Prostate gland (tissue), 2 donors: ENCODE measurements around the gene NAGPA. TPM values are rescaled to one million over a fixed set of nuclear protein-coding genes. Genes with fewer than 3 reads are reported as not detected.

Experiments used
- DNase-seq: peaks from one replicate; pipeline ENCODE4 v3.0.0-alpha.2; 2019; ENCODE audit warnings: low spot score
- H3K27ac ChIP-seq, 2 donors: fragments of 200-600 bp; sonication (generic); 2 replicates each; pipeline ENCODE4 v1.5.1; 2017 to 2019
- H3K27me3 ChIP-seq: fragments of 200-600 bp; sonication (generic); replicated peaks from 2 replicates; pipeline ENCODE4 v1.5.1; 2019; ENCODE audit not compliant: insufficient read depth
- H3K36me3 ChIP-seq, 2 donors: fragments of 200-600 bp; sonication (generic); 1 replicate in 1 of 2; 2 replicates in 1 of 2; pipeline versions ENCODE4 v1.5.1 to v1.8.1; 2017 to 2019
- H3K4me1 ChIP-seq: fragments of 200-600 bp; sonication (generic); replicated peaks from 2 replicates; pipeline ENCODE4 v1.5.1; 2019
- H3K4me3 ChIP-seq, 2 donors: fragments of 200-600 bp; sonication (generic); 2 replicates each; pipeline ENCODE4 v1.5.1; 2017 to 2019
- H3K9me3 ChIP-seq: fragments of 200-600 bp; sonication (generic); 2 replicates; pipeline ENCODE4 v1.5.1; 2017
- POLR2A ChIP-seq: fragments of 450-650 bp; IDR thresholded peaks from one replicate; pipeline ENCODE4 v1.6.1; 2016; ENCODE audit warnings: antibody characterized with exemption, mild to moderate bottlenecking
- POLR2AphosphoS5 ChIP-seq: sonication (generic); formaldehyde crosslinking; IDR thresholded peaks from one replicate; pipeline ENCODE4 v1.6.1; 2017; ENCODE audit warnings: antibody characterized with exemption
- WGBS: methylation state at CpG from one replicate; pipeline ENCODE4 v1.1.5; 2018; 5-methylcytosine and 5-hydroxymethylcytosine counted together
- intact Hi-C: fragments of 100-400 bp; cut with DNase I; formaldehyde crosslinking; loops from one replicate; pipeline ENCODE4 v1.14.2; 2022
- total RNA-seq, 2 donors: library from RNA; depleted of rRNA; stranded (reverse); fragments of >200 nt; gene quantifications; one replicate each; pipeline ENCODE4 v1.1.0, GENCODE V29; 2016
- TF ChIP-seq, protein P1 (sequence below), 4 experiments: fragments of 200-600 bp in 2 of 4; fragments of 450-650 bp in 2 of 4; sonication (generic) in 2 of 4; IDR thresholded peaks; 1 replicate in 3 of 4; 2 replicates in 1 of 4; pipeline ENCODE4 v1.5.1; 2016 to 2019; ENCODE audit warnings: antibody characterized with exemption in 4 of 4, mild to moderate bottlenecking in 2 of 4, moderate library complexity in 2 of 4

Gene NAGPA
- total RNA-seq, 2 donors from 2014 or later, result 29.1 to 32.3 TPM

DNA sequence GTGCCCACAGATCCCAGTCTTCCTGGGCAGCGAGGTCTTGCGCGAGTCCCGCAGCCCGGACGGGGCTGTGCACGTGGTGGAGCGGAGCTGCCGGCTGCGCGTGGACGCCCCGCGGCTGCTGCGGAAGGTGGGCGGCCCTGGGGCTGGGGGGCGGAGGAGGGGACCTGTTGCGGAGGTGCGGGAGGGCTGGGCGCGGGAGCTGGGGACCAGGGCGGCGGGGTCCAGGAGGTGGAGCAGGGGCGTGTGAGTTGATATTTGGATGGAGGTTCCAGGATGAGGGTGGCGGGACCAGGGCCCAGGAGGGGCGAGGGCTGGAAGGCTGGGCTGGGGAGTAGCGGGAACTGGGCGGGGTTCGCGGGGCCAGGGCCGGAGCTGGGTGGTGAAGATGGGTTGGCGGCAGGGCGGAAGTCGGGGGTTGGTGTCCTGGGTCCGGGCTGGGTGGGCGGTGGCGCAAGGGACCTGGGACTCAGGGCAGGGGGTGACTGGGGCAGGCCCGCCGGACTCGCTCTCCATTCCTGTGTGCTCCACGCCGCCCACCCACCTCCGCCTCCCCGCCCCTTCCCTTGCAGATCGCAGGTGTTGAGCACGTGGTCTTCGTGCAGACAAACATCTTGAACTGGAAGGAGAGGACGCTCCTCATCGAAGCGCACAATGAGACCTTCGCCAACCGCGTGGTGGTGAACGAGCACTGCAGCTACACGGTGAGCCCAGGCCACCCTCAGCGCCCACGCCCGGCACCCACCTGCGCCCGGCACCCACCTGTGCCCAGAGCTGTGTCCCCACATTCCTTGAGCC, 46.0 kb downstream of the NAGPA start:
- no peak overlapping the region for H3K4me3 ChIP-seq

DNA sequence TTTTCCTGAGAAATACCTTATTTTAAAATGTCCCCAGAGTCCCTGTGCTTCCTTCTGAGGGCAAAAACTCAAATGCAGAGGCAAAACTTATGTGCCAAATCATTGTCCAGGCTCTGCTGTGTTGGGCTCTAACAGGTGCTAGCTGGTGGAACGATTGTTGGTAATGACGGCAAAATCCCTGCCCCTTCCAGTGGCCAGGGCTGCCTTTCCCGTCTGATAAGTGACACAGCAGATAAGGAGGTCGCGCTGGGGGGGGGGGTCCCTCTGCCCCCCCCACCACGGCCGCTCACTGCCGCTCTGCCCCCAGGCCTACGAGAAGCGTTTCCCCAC, 46.5 kb downstream of the NAGPA start:
- Histone ChIP-seq H3K4me1 (no peaks in the 10 kb centered on the region), H3K9me3 (no peaks in the 10 kb centered on the region), H3K27me3 (peaks cover 7% of the 10 kb centered on the region), H3K36me3 (no peaks in the 10 kb centered on the region), H3K4me3 (no peak overlapping the region), H3K27ac (no peak overlapping the region)
- no peak for DNase-seq
- TF ChIP-seq POLR2AphosphoS5 (no peak), POLR2A (no peak)
- TF ChIP-seq, protein P1, sequence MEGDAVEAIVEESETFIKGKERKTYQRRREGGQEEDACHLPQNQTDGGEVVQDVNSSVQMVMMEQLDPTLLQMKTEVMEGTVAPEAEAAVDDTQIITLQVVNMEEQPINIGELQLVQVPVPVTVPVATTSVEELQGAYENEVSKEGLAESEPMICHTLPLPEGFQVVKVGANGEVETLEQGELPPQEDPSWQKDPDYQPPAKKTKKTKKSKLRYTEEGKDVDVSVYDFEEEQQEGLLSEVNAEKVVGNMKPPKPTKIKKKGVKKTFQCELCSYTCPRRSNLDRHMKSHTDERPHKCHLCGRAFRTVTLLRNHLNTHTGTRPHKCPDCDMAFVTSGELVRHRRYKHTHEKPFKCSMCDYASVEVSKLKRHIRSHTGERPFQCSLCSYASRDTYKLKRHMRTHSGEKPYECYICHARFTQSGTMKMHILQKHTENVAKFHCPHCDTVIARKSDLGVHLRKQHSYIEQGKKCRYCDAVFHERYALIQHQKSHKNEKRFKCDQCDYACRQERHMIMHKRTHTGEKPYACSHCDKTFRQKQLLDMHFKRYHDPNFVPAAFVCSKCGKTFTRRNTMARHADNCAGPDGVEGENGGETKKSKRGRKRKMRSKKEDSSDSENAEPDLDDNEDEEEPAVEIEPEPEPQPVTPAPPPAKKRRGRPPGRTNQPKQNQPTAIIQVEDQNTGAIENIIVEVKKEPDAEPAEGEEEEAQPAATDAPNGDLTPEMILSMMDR (IDR thresholded peaks at IDR 0.05), result no peak
- intact Hi-C loops, result no loop called here
- 3% methylated on average over 10 of the region's 10 CpGs for WGBS

More for the DNA sequence above, 46.0 kb downstream of the NAGPA start:
- no peaks in the 10 kb centered on the region for H3K4me1 ChIP-seq
- H3K27me3 ChIP-seq, result peaks cover 7% of the 10 kb centered on the region
- no peaks in the 10 kb centered on the region for H3K9me3 ChIP-seq
- TF ChIP-seq POLR2A (no peak), POLR2AphosphoS5 (no peak)
- TF ChIP-seq, protein P1 (IDR thresholded peaks at IDR 0.05), result no peak
- 11% methylated on average over 53 of the region's 60 CpGs for WGBS
- no peak for DNase-seq
- no peak overlapping the region for H3K27ac ChIP-seq
- intact Hi-C loops, result no loop called here
- no peaks in the 10 kb centered on the region for H3K36me3 ChIP-seq

DNA sequence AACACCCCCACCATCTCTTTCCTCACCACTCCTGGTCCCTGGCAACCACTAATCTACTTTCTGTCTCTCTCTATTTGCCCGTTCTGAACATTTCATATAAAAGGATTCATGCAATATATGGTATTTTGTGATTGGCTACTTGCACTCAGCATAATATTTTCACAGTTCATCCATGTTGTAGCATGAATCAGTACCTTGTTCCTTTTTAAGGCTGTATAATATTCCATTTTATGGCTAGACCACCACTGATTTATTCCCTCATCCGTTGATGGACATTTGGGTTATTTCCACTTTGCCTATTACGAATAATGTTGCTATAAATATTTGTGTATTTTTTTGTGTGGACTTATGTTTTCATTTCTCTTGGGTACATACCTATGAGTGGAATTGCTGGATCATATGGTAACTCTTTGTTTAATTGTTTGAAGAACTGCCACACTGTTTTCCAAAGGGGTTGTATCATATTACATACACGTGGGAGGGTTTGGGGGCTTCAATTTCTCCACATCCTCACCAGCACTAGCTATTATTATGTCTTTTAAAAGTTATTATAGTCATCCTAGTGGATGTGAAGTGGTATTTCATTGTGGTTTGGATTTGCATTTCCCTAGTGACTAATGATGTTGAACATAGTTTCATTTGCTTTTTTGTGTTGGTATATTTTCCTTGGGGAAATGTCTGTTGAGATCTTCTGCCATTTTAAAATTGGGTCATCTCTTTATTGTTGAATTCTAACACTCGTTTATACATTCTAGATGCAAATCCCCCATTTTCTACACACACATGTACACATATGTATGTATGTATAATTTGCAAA, 49.4 kb downstream of the NAGPA start:
- Histone ChIP-seq H3K4me3 (no peak overlapping the region), H3K36me3 (no peaks in the 10 kb centered on the region), H3K9me3 (no peaks in the 10 kb centered on the region), H3K27me3 (peaks cover 4% of the 10 kb centered on the region), H3K27ac (no peak overlapping the region), H3K4me1 (no peaks in the 10 kb centered on the region)
- 65% methylated on average over 5 of the region's 5 CpGs for WGBS
- DNase-seq, result no peak
- TF ChIP-seq, protein P1 (IDR thresholded peaks at IDR 0.05), result no peak
- no peak for TF ChIP-seq POLR2A
- no peak for TF ChIP-seq POLR2AphosphoS5
- intact Hi-C loops, result no loop called here

DNA sequence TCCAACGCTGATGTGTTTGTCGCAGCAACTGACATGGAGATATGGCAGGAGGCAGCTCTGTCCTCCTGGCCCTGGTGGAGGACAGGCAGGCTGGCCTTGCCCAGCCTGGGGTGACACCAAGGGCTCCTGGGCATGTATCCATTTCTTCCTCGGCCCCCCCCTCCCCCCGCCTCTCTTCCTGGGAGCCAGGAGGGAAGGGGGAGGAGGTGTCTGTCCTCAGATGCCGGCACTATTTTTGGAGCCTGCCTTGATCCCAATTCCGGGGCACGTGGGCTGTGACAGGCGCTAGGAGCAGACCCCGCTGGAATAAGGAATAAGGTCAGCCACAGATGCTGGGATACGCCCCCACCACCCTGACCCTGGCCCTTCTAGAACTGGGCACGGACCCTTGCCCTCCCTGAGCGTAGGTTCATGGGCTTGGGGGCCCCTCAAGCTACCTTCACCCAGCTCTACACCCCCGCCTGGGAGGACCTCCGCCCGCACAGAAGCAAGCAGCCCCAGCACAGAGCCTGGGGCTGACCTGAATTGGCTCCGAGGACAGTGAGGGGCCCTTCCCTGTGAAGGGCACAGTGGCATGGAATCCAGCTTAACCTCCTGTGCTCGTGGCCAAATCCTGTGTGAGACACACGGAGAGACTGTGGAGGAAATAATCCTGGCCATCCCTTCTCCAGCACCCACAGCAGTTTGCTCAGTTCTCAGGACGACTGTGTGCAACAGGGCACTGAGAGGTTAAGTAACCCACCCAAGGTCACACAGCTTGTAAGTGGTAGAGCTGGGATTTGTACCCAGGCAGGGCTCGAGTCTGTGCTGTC, 51.5 kb downstream of the NAGPA start:
- WGBS, result 52% methylated on average over 18 of the region's 20 CpGs
- no peak for TF ChIP-seq POLR2AphosphoS5
- TF ChIP-seq, protein P1 (IDR thresholded peaks at IDR 0.05), result no peak
- no peak for TF ChIP-seq POLR2A
- Histone ChIP-seq H3K27me3 (no peaks in the 10 kb centered on the region), H3K27ac (no peak overlapping the region), H3K9me3 (no peaks in the 10 kb centered on the region), H3K4me3 (no peak overlapping the region), H3K4me1 (no peaks in the 10 kb centered on the region), H3K36me3 (no peaks in the 10 kb centered on the region)
- no peak for DNase-seq
- intact Hi-C loops, result no loop called here
